Effector CD8-positive, alpha-beta T cell (primary cell): ENCODE results near the gene TBRG1.
A peak's percentile ranks its signal among the peaks of the same experiment; 100 is the strongest.

Source experiments
- DNase-seq: peaks from one replicate; lab custom pipeline; 2025; lab: John Stamatoyannopoulos, UW

TBRG1 gene

DNA sequence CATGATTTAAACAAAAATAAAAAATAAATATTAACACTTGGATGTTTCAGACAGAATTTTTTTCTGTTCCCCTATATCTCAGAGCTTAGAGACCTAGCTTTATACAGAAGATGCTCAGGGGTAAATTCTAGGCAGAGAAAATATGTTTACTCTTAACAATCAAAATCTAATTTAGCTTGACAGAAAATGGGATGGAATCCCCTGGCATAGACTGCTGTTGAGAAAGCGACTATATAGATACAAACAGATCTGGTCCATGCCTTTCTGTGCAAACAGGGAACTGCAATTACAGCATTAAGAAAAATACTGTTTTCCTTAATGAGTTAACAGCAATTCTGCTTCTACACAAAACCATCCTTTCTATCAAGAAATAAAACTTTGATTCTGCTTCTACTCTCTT lies 36.3 kb downstream of the TBRG1 start:
- no peak for DNase-seq

DNA sequence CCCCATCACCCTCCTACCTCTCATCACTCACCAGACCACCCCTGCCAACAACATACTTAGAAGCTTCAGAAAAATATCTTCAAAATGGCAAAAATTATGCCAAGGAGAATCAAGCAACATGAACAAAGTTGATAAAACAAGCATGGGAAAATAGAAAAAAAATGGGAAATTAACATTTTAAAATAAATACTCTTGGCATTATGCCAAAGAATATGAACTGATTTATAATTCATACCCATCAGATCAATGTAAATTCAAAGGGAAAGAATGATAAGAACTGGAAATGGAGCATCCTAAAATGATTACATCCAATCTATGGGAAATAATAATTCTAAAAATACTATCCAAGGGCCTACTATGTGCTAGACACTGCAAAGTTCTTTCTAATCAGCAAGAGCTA lies 38.9 kb downstream of the TBRG1 start:
- no peak for DNase-seq

DNA sequence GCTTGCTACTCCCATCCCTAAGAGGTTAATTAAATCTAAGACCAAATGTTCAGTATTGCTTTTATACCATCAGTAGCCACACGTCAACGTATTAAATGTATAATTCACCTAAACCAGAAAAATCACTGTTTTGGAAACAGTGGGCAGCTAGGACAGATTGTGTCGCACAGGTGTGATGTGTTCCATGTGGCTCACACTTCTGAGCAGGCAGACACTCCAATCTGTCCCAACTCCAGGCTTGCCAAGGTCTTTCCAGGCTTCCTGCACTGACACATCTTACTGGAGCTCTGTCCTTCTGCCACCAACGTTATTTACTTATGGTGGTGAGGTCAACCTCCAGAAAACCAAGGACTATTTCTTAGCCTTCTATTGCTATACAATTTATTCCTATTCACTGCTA lies 39.4 kb downstream of the TBRG1 start:
- no peak for DNase-seq

DNA sequence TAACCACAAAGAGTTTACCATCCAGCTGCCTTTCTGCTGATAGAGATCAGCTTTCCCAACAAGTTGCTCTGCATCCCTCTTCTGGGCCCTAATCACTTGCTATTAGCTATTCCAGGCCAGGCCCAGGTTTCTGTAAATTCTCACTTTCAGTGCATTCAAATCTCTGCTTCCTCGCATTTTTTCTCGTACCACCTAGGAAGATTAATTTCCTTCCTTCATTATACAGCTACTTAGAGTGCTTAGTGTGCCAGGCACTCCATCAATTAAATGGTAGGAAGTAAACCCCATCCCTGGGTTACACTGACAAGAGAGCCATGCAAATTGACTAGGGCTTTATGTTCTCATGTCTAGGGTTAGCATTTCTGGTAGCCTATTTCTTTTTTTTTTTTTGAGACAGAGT lies 41.2 kb downstream of the TBRG1 start:
- no peak for DNase-seq

DNA sequence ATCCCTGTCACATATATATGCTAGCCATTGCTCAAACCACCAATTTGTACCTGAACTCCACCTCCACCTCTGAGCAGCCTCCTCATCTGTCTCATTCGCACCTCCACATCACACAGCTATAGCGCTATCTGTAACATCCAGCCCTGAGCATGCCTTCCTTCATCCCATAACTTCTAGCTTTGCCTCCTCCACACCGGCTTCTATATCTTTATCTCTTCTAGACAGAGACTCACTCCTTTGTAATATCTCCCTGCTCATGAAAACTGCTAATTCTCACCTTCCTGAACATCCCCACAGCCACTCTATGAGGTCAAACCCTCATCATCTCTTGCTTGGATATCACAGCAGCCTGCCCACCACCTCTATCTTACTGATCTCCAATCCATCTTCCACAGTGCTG lies 44.9 kb downstream of the TBRG1 start:
- no peak for DNase-seq

DNA sequence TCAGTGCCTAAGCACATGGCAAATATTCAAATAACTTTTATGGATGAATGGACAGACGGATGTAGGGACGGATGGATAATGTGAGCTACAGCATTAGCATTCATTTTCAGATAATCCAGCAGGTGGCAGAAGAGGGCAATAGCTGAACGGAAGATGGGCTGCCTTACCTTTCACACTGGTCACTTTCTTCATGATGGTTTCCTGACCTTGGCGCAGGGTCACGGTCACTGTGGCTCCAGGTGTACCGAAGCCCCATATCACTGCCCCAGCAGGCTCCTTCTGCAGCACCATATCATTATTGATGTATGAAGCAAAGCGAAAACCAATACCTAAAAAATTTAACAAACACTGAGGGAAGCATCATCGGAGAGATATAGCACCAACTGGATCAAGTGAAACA lies 46.5 kb downstream of the TBRG1 start:
- DNase-seq: no peak

DNA sequence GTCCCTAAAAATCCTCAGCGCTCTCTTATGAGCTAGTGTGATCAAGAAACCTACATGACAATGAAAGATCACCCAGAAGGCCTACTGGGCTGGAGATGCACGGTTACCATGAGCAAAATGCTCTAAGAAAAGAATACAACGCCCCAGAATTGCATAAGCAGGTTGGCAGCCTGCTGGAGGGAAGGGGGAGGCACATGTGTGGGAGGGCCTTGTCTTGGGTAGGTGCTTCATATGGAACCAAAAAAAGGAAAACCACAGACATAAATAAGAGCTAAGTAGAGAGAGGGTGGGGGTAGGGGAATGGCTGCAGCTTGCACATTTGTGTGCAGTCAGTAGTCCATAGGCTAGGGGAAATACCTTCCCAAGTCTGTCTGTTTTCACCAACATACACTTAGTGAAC lies 48.1 kb downstream of the TBRG1 start:
- peak; percentile 12 for DNase-seq

DNA sequence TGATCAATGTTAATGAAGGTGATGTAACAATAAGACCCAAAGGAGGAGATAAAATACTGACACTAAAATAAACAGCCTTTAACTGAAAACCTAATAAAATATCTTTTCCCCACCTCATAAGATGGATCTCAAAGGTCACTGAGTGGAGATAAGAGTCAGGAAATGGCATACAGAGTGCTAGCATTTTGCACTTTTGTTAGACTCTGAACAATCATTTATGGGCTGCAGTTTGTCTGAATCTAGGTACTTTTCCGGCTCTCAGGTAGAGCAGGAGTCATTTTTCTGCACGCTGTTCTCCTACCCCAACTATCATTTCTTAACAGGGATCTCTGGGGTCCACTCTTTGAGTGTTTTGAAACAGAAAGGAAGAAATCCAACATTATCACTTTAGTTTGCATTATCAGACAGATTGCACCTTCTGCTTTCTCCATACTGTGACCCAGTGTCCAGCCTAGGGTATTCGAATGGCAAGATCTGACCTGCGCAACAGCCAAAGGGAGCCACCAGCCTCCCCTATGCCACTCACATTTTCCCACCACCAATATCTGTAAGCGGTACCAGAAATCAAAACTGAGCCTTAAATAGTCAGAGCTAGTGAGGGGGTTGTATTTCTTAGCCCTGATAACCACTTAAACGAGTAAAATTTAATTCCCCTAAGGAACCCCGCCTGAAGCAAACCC lies 50.0 kb downstream of the TBRG1 start:
- DNase-seq: no peak

DNA sequence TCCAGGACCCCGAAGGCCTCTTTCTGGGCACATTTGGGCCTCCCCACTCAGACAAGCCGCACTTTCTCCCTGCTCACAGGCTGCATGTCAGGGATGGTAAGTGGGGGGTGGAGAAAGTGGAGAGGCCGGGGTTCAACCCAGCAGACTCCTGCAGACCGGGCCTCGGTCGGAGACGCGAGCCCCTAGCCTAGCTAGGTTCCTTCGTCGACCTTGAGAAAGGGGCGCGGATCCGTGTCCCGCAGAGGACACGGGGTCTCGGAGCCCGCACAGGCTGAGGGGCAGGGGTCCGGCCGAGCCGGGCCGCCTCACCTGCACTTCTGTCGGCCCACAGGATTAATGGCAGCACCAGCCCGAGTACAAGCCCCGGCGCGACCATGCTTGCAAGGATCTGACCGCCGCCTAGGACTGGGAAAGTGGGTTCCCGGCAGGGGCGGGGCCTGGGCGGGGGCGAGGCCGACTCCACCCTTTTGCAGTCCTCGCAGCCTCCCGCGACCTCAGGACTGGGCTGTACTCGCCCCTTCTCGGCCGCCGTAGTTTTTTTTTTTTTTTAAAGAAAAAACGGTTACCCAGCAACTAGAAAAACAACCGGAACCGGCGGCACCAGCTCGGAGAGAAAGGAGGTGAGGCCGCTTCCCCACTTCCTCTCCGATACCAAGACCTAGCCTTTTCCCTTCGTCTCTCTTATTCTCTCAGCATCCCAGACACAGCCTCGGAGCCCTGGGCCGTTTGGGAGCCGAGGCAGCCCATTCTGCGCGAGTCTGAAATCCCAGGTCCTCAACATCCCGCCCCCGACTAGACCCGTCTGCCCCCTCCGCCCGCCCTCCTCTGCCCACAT lies 50.9 kb downstream of the TBRG1 start, which contains the start of the genes SIAE and SPA17:
Gene SIAE (minus strand): TSS at position 407 of the 835 bp plus-strand sequence. CDS start 31 bp downstream, at position 376.
Gene SPA17 (plus strand): TSS at position 572 of the 835 bp plus-strand sequence. CDS start 1,361 bp downstream, outside the sequence.
- DNase-seq: peak; percentile 81

DNA sequence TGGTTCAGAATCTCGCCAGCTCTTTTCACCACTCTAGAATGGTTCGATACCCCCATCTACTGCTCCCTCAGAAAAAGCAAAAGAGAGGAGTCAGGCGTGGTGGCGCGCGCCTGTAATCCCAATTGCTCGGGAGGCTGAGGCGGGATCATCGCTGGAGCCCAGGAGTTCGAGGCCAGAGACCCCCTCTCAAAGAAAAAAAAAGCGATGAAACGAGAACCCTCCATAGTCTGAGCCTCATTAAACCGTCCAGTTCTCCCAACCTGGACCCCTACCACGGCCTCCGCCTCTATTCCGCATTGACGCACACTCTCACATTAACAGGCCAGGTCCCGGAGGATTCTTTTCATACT lies 51.5 kb downstream of the TBRG1 start:
- DNase-seq: no peak

DNA sequence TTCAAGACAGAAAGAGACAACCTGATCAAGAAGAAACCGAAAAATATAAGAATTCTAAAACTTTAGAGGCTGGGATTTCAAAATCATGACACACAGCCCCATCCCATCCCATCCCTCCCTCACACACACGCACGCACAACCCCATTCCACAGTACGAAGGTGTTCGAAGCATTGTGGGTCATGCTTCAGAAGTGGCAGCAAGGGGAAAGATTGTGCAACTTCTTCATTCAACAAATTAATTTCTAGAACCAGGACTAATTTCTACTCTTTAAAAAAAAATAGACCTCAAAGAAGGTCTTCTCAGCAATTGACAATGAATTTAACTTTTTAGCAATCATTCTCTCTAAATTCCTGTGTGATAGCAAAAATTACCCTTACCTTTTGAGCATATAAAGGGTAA lies 51.9 kb downstream of the TBRG1 start:
- no peak for DNase-seq

DNA sequence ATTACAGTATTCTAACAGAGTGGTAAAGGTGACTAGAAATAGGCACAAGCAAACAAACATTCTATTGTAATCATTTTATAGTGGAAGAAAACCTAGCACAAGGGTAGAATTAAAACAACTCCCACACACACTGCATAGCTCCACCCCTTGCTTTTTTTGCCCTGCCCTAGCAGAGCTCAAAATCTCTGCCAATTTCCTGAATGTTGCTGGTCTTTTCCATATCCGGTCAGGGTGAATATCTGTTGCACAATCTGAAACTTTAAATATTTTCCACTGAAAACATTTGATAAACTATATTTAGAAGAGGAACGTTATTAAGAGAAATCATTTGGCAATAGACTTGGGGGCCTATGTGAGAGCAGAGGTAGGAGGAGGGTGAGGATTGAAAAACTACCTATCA lies 53.7 kb downstream of the TBRG1 start:
- no peak for DNase-seq

DNA sequence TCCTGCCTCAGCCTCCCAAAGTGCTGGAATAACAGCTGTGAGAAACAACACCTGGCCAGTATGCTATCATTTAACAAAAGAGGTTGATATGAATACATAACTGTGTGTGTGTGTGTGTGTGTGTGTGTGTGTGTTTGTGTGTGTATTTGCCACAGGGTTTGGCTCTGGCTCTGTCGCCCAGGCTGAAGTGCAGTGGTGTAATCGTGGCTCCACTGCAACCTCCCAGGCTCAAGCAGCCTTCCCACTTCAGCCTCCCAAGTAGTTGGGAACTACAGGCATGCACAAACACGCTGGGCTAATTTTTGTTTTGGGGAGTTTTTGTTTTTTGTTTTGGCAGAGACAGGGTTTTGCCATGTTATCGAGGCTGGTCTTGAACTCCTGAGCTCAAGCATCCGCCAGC lies 55.8 kb downstream of the TBRG1 start:
- no peak for DNase-seq

DNA sequence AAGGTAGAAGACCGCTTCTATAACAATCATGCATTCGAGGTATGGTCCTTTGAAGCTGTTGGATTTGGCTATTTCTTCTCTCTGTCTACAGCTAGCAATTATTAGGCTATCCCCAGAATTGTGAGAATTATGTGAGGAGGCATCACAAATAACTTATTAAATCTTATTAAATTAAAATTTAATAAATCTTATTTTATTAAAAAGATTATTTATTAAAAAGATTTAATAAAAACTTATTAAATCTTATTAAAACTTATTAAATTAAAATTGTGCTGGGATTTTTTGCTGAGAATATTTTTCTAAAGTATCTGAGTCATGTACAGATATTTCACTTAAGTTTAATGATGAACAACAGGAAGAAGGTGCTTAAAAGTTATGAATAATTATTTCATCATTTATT lies 58.8 kb downstream of the TBRG1 start:
- no peak for DNase-seq

DNA sequence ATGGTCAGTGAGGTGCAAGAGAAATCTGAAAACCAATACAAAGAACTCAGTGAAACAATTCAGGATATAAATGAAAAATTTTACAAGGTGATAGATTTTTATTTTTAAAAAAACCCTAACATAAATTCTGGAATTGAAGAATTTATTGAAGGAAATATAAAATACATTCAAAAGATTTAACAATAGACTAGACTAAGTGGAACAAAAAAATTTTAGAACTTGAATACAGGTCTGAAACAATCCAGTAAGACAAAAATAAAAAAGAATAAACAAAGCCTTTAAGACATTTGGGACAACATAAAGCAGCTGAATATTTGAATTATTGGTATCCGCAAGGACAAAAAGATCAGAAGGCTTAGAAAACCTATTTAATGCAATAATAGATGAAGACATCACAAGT lies 59.8 kb downstream of the TBRG1 start:
- no peak for DNase-seq
